Stimulated activated CD8-positive, alpha-beta memory T cell treated with anti-CD3 and anti-CD28 coated beads, Interleukin-4, amount 100 ng/mL, for 48 hours (primary cell): Measurements from ENCODE around the gene PDP2.

Experiments
- DNase-seq: peaks from one replicate; pipeline ENCODE4 v3.0.0-alpha.2; 2020

The PDP2 gene

DNA sequence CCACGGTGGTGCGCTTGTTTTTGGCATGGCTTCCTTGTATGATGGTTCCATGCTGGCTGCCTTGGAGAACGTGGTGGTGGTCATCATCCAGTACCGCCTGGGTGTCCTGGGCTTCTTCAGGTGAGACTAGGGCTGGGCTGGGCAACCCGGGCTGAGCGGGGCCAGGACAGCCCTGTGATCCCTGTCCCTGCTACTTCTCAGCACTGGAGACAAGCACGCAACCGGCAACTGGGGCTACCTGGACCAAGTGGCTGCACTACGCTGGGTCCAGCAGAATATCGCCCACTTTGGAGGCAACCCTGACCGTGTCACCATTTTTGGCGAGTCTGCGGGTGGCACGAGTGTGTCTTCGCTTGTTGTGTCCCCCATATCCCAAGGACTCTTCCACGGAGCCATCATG is 59.9 kb downstream of the PDP2 start:
- no peak for DNase-seq
